ENCODE data around the gene TMPRSS15. TPM values are rescaled to one million over a fixed set of nuclear protein-coding genes. Genes with fewer than 3 reads are reported as not detected.

The TMPRSS15 gene
- total RNA-seq, 6 donors from 2014 or later, result not detected

- no peaks in the 10 kb centered on the region for H3K9me3 ChIP-seq
These were observed 69.5 kb downstream of the TMPRSS15 start for GRCh38 chr21:18334066-18334465.

GRCh38 chr21:18318156-18318555, 85.4 kb downstream of the TMPRSS15 start:
- WGBS, 2 donors, result 56 to 63% methylated on average over 3 of the region's 3 CpGs
- TF ChIP-seq POLR2A (IDR thresholded peaks at IDR 0.05), result no peak
- TF ChIP-seq POLR2AphosphoS5 (IDR thresholded peaks at IDR 0.05), result no peak
- no peak for TF ChIP-seq EP300 (IDR thresholded peaks at IDR 0.05)
- TF ChIP-seq CTCF (IDR thresholded peaks at IDR 0.05), result no peak
- ATAC-seq (ENCODE audit: low FRiP score in 2 of 2), result no peak
- peaks cover 0 to 3% (median 0%) of the 10 kb centered on the region in 4 donors for H3K9me3 ChIP-seq
- no peaks in the 10 kb centered on the region for H3K27me3 ChIP-seq
- H3K4me1 ChIP-seq, result no peaks in the 10 kb centered on the region
- no peak for DNase-seq
- H3K4me3 ChIP-seq, result no peak overlapping the region
- no peaks in the 10 kb centered on the region for H3K36me3 ChIP-seq
- no peak overlapping the region for H3K27ac ChIP-seq

More at GRCh38 chr21:18334066-18334465, 69.5 kb downstream of the TMPRSS15 start:
- DNase-seq (no peak), ATAC-seq (ENCODE audit: low FRiP score in 2 of 2) (no peak)
- no peaks in the 10 kb centered on the region for H3K27me3 ChIP-seq
- H3K4me3 ChIP-seq, result no peak overlapping the region
- no peaks in the 10 kb centered on the region for H3K36me3 ChIP-seq
- 93 to 96% methylated on average over 1 of the region's 1 CpG for WGBS, 2 donors
- H3K4me1 ChIP-seq, result no peaks in the 10 kb centered on the region
- no peak overlapping the region for H3K27ac ChIP-seq
- TF ChIP-seq CTCF (IDR thresholded peaks at IDR 0.05) (no peak), POLR2A (IDR thresholded peaks at IDR 0.05) (no peak), EP300 (IDR thresholded peaks at IDR 0.05) (no peak), POLR2AphosphoS5 (IDR thresholded peaks at IDR 0.05) (no peak)

- no peak overlapping the region for H3K4me3 ChIP-seq
- ATAC-seq (ENCODE audit: low FRiP score in 2 of 2) (no peak), DNase-seq (no peak)
- H3K27ac ChIP-seq, result no peak overlapping the region
- no peaks in the 10 kb centered on the region for H3K36me3 ChIP-seq
- WGBS, 2 donors, result 56 to 59% methylated on average over 1 of the region's 1 CpG
- TF ChIP-seq EP300 (IDR thresholded peaks at IDR 0.05) (no peak), POLR2A (IDR thresholded peaks at IDR 0.05) (no peak), CTCF (IDR thresholded peaks at IDR 0.05) (no peak), POLR2AphosphoS5 (IDR thresholded peaks at IDR 0.05) (no peak)
- H3K27me3 ChIP-seq, result no peaks in the 10 kb centered on the region
- H3K4me1 ChIP-seq, result no peaks in the 10 kb centered on the region
- no peaks in the 10 kb centered on the region for H3K9me3 ChIP-seq
These were observed 105.4 kb downstream of the TMPRSS15 start for GRCh38 chr21:18298228-18298627.

GRCh38 chr21:18294100-18294499, 109.5 kb downstream of the TMPRSS15 start:
- no peaks in the 10 kb centered on the region for H3K36me3 ChIP-seq
- no peak for ATAC-seq (ENCODE audit: low FRiP score in 2 of 2)
- WGBS, 2 donors, result 85 to 93% methylated on average over 9 of the region's 9 CpGs

More at GRCh38 chr21:18294100-18294499, 109.5 kb downstream of the TMPRSS15 start:
- H3K27me3 ChIP-seq, result no peaks in the 10 kb centered on the region
- peak in 1 of 2 donors; percentile 58 for DNase-seq
- H3K4me3 ChIP-seq, result no peak overlapping the region
- TF ChIP-seq POLR2A (IDR thresholded peaks at IDR 0.05) (no peak), CTCF (IDR thresholded peaks at IDR 0.05) (no peak), POLR2AphosphoS5 (IDR thresholded peaks at IDR 0.05) (no peak), EP300 (IDR thresholded peaks at IDR 0.05) (no peak)
- H3K9me3 ChIP-seq, result no peaks in the 10 kb centered on the region
- no peaks in the 10 kb centered on the region for H3K4me1 ChIP-seq
- no peak overlapping the region for H3K27ac ChIP-seq

Measured in upper lobe of left lung (tissue), 6 donors.